Erythroblast (primary cell): ENCODE results near the gene RNU1-3.
"Not testable (repeated sequence)": the region's sequence is repeated elsewhere in the genome, so short reads cannot be mapped to it uniquely, and the experiment has no call there.

Source experiments
- DNase-seq, 2 experiments: peaks; one replicate each; lab custom pipeline; 2025; lab: John Stamatoyannopoulos, UW
- GATA1 ChIP-seq: IDR thresholded peaks from 2 replicates; pipeline ENCODE4 v1.6.1; 2011; ENCODE audit warnings: low read depth, mild to moderate bottlenecking, control low read depth, low read length, moderate library complexity
- POLR2A ChIP-seq: IDR thresholded peaks from 2 replicates; pipeline ENCODE4 v1.6.1; 2011; ENCODE audit warnings: mild to moderate bottlenecking, low read length

RNU1-3 gene

GRCh38 chr1:16656981-16657683 lies 9.6 kb downstream of the RNU1-3 start:
- DNase-seq: not testable (repeated sequence)

GRCh38 chr1:16656574-16656973 lies 10.2 kb downstream of the RNU1-3 start:
- DNase-seq: not testable (repeated sequence)

GRCh38 chr1:16651560-16651959 lies 15.2 kb downstream of the RNU1-3 start:
- DNase-seq: not testable (repeated sequence)

GRCh38 chr1:16649960-16650359 lies 16.8 kb downstream of the RNU1-3 start:
- DNase-seq: not testable (repeated sequence)

- not testable (repeated sequence) for DNase-seq
Observed at GRCh38 chr1:16649390-16649789, 17.4 kb downstream of the RNU1-3 start.

- DNase-seq: not testable (repeated sequence)
Observed at GRCh38 chr1:16648756-16649155, 18.0 kb downstream of the RNU1-3 start.

GRCh38 chr1:16648250-16648649 lies 18.5 kb downstream of the RNU1-3 start:
- DNase-seq: not testable (repeated sequence)

GRCh38 chr1:16647179-16648176 lies 19.3 kb downstream of the RNU1-3 start:
- not testable (repeated sequence) for DNase-seq

- not testable (repeated sequence) for DNase-seq
Observed at GRCh38 chr1:16646716-16647115, 20.0 kb downstream of the RNU1-3 start.

- not testable (repeated sequence) for DNase-seq
Observed at GRCh38 chr1:16646061-16646664, 20.6 kb downstream of the RNU1-3 start.

GRCh38 chr1:16645271-16646060 lies 21.3 kb downstream of the RNU1-3 start:
- peak in 1 of 2 experiments; percentile 84 for DNase-seq

GRCh38 chr1:16644482-16645270 lies 22.1 kb downstream of the RNU1-3 start:
- peak in 1 of 2 experiments; percentile 97 for DNase-seq
- TF ChIP-seq POLR2A (peak; percentile 88), GATA1 (peak; percentile 22)

- TF ChIP-seq GATA1: no peak
- DNase-seq: no peak
Observed at GRCh38 chr1:16644193-16644481, 22.6 kb downstream of the RNU1-3 start.

- peak in 1 of 2 experiments; percentile 92 for DNase-seq
Observed at GRCh38 chr1:16643476-16644192, 23.1 kb downstream of the RNU1-3 start.

GRCh38 chr1:16643001-16643411 lies 23.7 kb downstream of the RNU1-3 start:
- not testable (repeated sequence) for DNase-seq

GRCh38 chr1:16642025-16642966 lies 24.5 kb downstream of the RNU1-3 start:
- not testable (repeated sequence) for DNase-seq

GRCh38 chr1:16641159-16641975 lies 25.4 kb downstream of the RNU1-3 start:
- not testable (repeated sequence) for DNase-seq
